Spleen (tissue), 11 donors: ENCODE data around the gene DDIT4. TPM values are rescaled to one million over a fixed set of nuclear protein-coding genes. Genes with fewer than 3 reads are reported as not detected.

Experiments used
- DNase-seq: peaks from one replicate; pipeline ENCODE4 v3.0.0-alpha.2; 2020
- H3K27ac ChIP-seq, 8 donors: fragments of 200-600 bp; sonication (generic) in 7 of 8; 1 replicate in 4 of 8; 2 replicates in 4 of 8; pipeline versions ENCODE4 v1.5.0 to v1.8.0; 2016 to 2021; ENCODE audit warnings: inconsistent platforms in 4 of 8, mild to moderate bottlenecking in 4 of 8, moderate library complexity in 1 of 8
- H3K27me3 ChIP-seq, 7 donors: fragments of 200-600 bp; sonication (generic) in 6 of 7; replicated peaks in 1 of 7; 1 replicate in 4 of 7; 2 replicates in 3 of 7; pipeline versions ENCODE4 v1.5.0 to v1.8.0; 2016 to 2021; ENCODE audit warnings: inconsistent platforms in 3 of 7, mild to moderate bottlenecking in 1 of 7
- H3K36me3 ChIP-seq, 6 donors: fragments of 200-600 bp; sonication (generic) in 5 of 6; 1 replicate in 4 of 6; 2 replicates in 2 of 6; pipeline versions ENCODE4 v1.5.0 to v1.8.0; 2016 to 2021; ENCODE audit warnings: inconsistent platforms in 2 of 6
- H3K4me1 ChIP-seq, 6 donors: fragments of 200-600 bp; sonication (generic) in 5 of 6; 1 replicate in 3 of 6; 2 replicates in 3 of 6; pipeline versions ENCODE4 v1.5.0 to v1.8.0; 2016 to 2021; ENCODE audit warnings: inconsistent platforms in 3 of 6
- H3K4me3 ChIP-seq, 8 donors: fragments of 200-600 bp; sonication (generic) in 7 of 8; 1 replicate in 4 of 8; 2 replicates in 4 of 8; pipeline versions ENCODE4 v1.5.0 to v1.8.0; 2016 to 2021; ENCODE audit warnings: inconsistent platforms in 4 of 8, mild to moderate bottlenecking in 4 of 8, moderate library complexity in 2 of 8
- H3K9me3 ChIP-seq, 8 donors: fragments of 200-600 bp; sonication (generic) in 7 of 8; 1 replicate in 4 of 8; 2 replicates in 4 of 8; pipeline versions ENCODE4 v1.5.0 to v1.8.0; 2016 to 2021; ENCODE audit warnings: inconsistent platforms in 4 of 8
- CTCF ChIP-seq, 11 experiments: fragments of 200-600 bp in 7 of 11; fragments of 450-650 bp in 4 of 11; sonication (generic) in 4 of 11; IDR thresholded peaks in 8 of 11; conservative IDR thresholded peaks in 3 of 11; 1 replicate in 7 of 11; 2 replicates in 4 of 11; pipeline versions ENCODE4 v1.4.0 to v1.8.0; 2016 to 2021; ENCODE audit warnings: antibody characterized with exemption in 11 of 11, inconsistent platforms in 4 of 11, mild to moderate bottlenecking in 1 of 11
- POLR2A ChIP-seq, 3 donors: fragments of 450-650 bp; IDR thresholded peaks; one replicate each; pipeline ENCODE4 v1.5.1; 2017; ENCODE audit warnings: antibody characterized with exemption in 3 of 3, mild to moderate bottlenecking in 1 of 3
- POLR2AphosphoS5 ChIP-seq, 3 donors: sonication (generic); formaldehyde crosslinking; IDR thresholded peaks; one replicate each; pipeline ENCODE4 v1.5.1; 2017; ENCODE audit warnings: antibody characterized with exemption in 3 of 3
- WGBS, 5 donors: extraction: QIAGEN DNeasy Blood & Tissue Kit in 3 of 5; methylation state at CpG; one replicate each; pipeline versions ENCODE4 v1.1.5 to v1.1.7; 2013 to 2018; 5-methylcytosine and 5-hydroxymethylcytosine counted together
- intact Hi-C: fragments of 100-400 bp; cut with DNase I; formaldehyde crosslinking; loops from one replicate; pipeline ENCODE4 v1.15.0; 2023; ENCODE audit warnings: low total_unique reads
- polyA plus RNA-seq, 3 donors: library from polyadenylated mRNA; stranded (reverse); fragments of 200-250 nt; gene quantifications; one replicate each; pipeline ENCODE4 v1.2.1, GENCODE V29; 2013
- total RNA-seq, 7 donors: library from RNA; depleted of rRNA in 3 of 7; stranded (reverse); fragments of >200 nt in 3 of 7; fragmentation: NEBNext Ultra II Directional in 4 of 7; extraction: Animal tissue kit (Norgen Biotek cat#: 25700) in 4 of 7; gene quantifications; one replicate each; pipeline versions ENCODE4 v1.1.0 to v1.2.1, GENCODE V29; 2016 to 2021
- donor health status: healthy with polysubstance abuse.
- donor health status: DM: no; HTN: no; CAD: no; lungs with moderate emphysema.
- donor health status: DM: no; HTN: no; CAD: no.
- donor health status: Bipolar disorder and iron deficiency.
- donor health status: healthy.
- donor health status: DM: no; HTN: no; CAD: no.
- donor health status: DM: yes; HTN: yes; CAD: no.

DDIT4 gene
- total and polyA plus RNA-seq, 10 donors = 99.3 to 308 (median 228) TPM

- intact Hi-C loops = no loop called here
- peak; percentile 31 for DNase-seq
- no peaks in the 10 kb centered on the region for H3K9me3 ChIP-seq
- no peak overlapping the region for H3K4me3 ChIP-seq
- TF ChIP-seq CTCF (IDR thresholded peaks at IDR 0.05 in 8 of 11, conservative IDR thresholded peaks at IDR 0.05 in 3 of 11) = no peak
- no peak for TF ChIP-seq POLR2AphosphoS5 (IDR thresholded peaks at IDR 0.05)
- TF ChIP-seq POLR2A (IDR thresholded peaks at IDR 0.05) = no peak
- peak overlapping the region; percentile 41 to 94 (median 86) for H3K27ac ChIP-seq
- H3K27me3 ChIP-seq = no peaks in the 10 kb centered on the region
- 80 to 93% (median 89%) methylated on average over 8 of the region's 8 CpGs for WGBS, 5 donors
- peaks cover 40 to 84% (median 62%) of the 10 kb centered on the region in 6 donors for H3K4me1 ChIP-seq
- peaks cover 0 to 22% (median 5%) of the 10 kb centered on the region in 6 donors for H3K36me3 ChIP-seq
These were observed 32.0 kb upstream of the DDIT4 start for GRCh38 chr10:72241691-72242252.

GRCh38 chr10:72242675-72243074, 31.0 kb upstream of the DDIT4 start:
- intact Hi-C loops = no loop called here
- peak; percentile 37 to 89 (median 84) for TF ChIP-seq POLR2AphosphoS5 (IDR thresholded peaks at IDR 0.05)
- no peak for TF ChIP-seq CTCF (IDR thresholded peaks at IDR 0.05 in 8 of 11, conservative IDR thresholded peaks at IDR 0.05 in 3 of 11)
- peak overlapping the region; percentile 41 to 94 (median 86) for H3K27ac ChIP-seq
- H3K27me3 ChIP-seq = no peaks in the 10 kb centered on the region
- H3K4me3 ChIP-seq = no peak overlapping the region
- peaks cover 49 to 89% (median 71%) of the 10 kb centered on the region in 6 donors for H3K4me1 ChIP-seq
- H3K36me3 ChIP-seq = peaks cover 0 to 13% (median 0%) of the 10 kb centered on the region in 6 donors
- DNase-seq = peak; percentile 84
- WGBS, 5 donors = 46 to 52% (median 48%) methylated on average over 4 of the region's 4 CpGs
- no peaks in the 10 kb centered on the region for H3K9me3 ChIP-seq

GRCh38 chr10:72243822-72244437, 29.8 kb upstream of the DDIT4 start:
- peaks cover 61 to 94% (median 83%) of the 10 kb centered on the region in 6 donors for H3K4me1 ChIP-seq
- WGBS, 5 donors = 70 to 84% (median 73%) methylated on average over 11 of the region's 11 CpGs

More at GRCh38 chr10:72243822-72244437, 29.8 kb upstream of the DDIT4 start:
- no peaks in the 10 kb centered on the region for H3K9me3 ChIP-seq
- peak; percentile 60 for DNase-seq
- intact Hi-C loops = no loop called here
- peak overlapping the region; percentile 36 to 94 (median 86) for H3K27ac ChIP-seq
- peaks cover 0 to under 1% (median 0%) of the 10 kb centered on the region in 6 donors for H3K36me3 ChIP-seq
- no peak overlapping the region for H3K4me3 ChIP-seq
- TF ChIP-seq CTCF (IDR thresholded peaks at IDR 0.05 in 8 of 11, conservative IDR thresholded peaks at IDR 0.05 in 3 of 11) (peak in 7 of 11 experiments; percentile 12 to 41 (median 30)), POLR2AphosphoS5 (IDR thresholded peaks at IDR 0.05) (peak in 2 of 3 donors; percentile 40 to 59), POLR2A (IDR thresholded peaks at IDR 0.05) (no peak)
- H3K27me3 ChIP-seq = no peaks in the 10 kb centered on the region
